KMS-11 (cell line): ENCODE measurements around the gene PTPRU.

Experiments
- H2AFZ ChIP-seq: fragments of 200-600 bp; sonication (generic); 2 replicates; pipeline ENCODE4 v1.6.1; 2016; ENCODE audit warnings: antibody characterized with exemption, mixed run types, low read depth
- H3K27ac ChIP-seq: fragments of 200-600 bp; sonication (generic); 2 replicates; pipeline ENCODE4 v1.6.1; 2016; ENCODE audit warnings: mild to moderate bottlenecking, mixed run types
- H3K27me3 ChIP-seq: fragments of 200-600 bp; sonication (generic); 2 replicates; pipeline ENCODE4 v1.6.1; 2017; ENCODE audit warnings: mild to moderate bottlenecking, low read depth, mixed run types, moderate library complexity; ENCODE audit not compliant: insufficient read depth
- H3K36me3 ChIP-seq: fragments of 200-600 bp; sonication (generic); 2 replicates; pipeline ENCODE4 v1.6.1; 2017; ENCODE audit warnings: mild to moderate bottlenecking, mixed run types; ENCODE audit not compliant: insufficient read depth
- H3K4me1 ChIP-seq: fragments of 200-600 bp; sonication (generic); 2 replicates; pipeline ENCODE4 v1.6.1; 2016; ENCODE audit warnings: mild to moderate bottlenecking, low read depth, mixed run types; ENCODE audit not compliant: poor library complexity, severe bottlenecking
- H3K4me2 ChIP-seq: fragments of 200-600 bp; sonication (generic); 2 replicates; pipeline ENCODE4 v1.7.0; 2016; ENCODE audit warnings: mild to moderate bottlenecking, mixed run types
- H3K4me3 ChIP-seq: fragments of 200-600 bp; sonication (generic); IDR thresholded peaks from 2 replicates; pipeline ENCODE4 v1.6.1; 2017; ENCODE audit warnings: low read depth, low read length, mixed read lengths; ENCODE audit not compliant: insufficient read depth
- H3K79me2 ChIP-seq: fragments of 200-600 bp; sonication (generic); 2 replicates; pipeline ENCODE4 v1.6.1; 2016; ENCODE audit warnings: low read depth, mixed run types; ENCODE audit not compliant: insufficient read depth
- H3K9ac ChIP-seq: fragments of 200-600 bp; sonication (generic); 2 replicates; pipeline ENCODE4 v1.6.1; 2016; ENCODE audit warnings: mild to moderate bottlenecking, mixed run types
- H4K20me1 ChIP-seq: fragments of 200-600 bp; sonication (generic); 2 replicates; pipeline ENCODE4 v1.6.1; 2016; ENCODE audit warnings: mild to moderate bottlenecking, mixed run types; ENCODE audit not compliant: insufficient read depth
- CTCF ChIP-seq: fragments of 200-600 bp; sonication (generic); conservative IDR thresholded peaks from 2 replicates; pipeline ENCODE4 v1.6.1; 2017; ENCODE audit warnings: low read depth, mild to moderate bottlenecking, antibody characterized with exemption, low read length, moderate library complexity, mixed read lengths

Gene PTPRU

GRCh38 chr1:29235955-29236711, at the start of gene PTPRU:
PTPRU (plus strand) TSS chr1:29236522; CDS start chr1:29236645, 123 bp downstream.
- Histone ChIP-seq H3K27me3 (peaks cover 32% of the 10 kb centered on the region), H2AFZ (peak within 1 kb of the TSS; percentile 98), H3K4me1 (peaks cover 10% of the 10 kb centered on the region), H4K20me1 (no peaks in the 10 kb centered on the region), H3K36me3 (no peaks in the 10 kb centered on the region), H3K79me2 (no peaks in the 10 kb centered on the region), H3K4me2 (peak within 1 kb of the TSS; percentile 79), H3K4me3 (no peak within 1 kb of the TSS), H3K27ac (no peak within 1 kb of the TSS), H3K9ac (no peak within 1 kb of the TSS)
- TF ChIP-seq CTCF = no peak; the same call in 1 of the 2 replicates

GRCh38 chr1:29186707-29187106, 49.6 kb upstream of the PTPRU start:
- Histone ChIP-seq H3K79me2 (no peaks in the 10 kb centered on the region), H3K27ac (no peak overlapping the region), H3K36me3 (no peaks in the 10 kb centered on the region), H3K4me2 (no peak overlapping the region), H3K4me1 (peaks cover 24% of the 10 kb centered on the region), H3K4me3 (no peak overlapping the region), H4K20me1 (no peaks in the 10 kb centered on the region), H3K27me3 (no peaks in the 10 kb centered on the region), H3K9ac (no peak overlapping the region), H2AFZ (no peak overlapping the region)
- TF ChIP-seq CTCF = no peak

- Histone ChIP-seq H3K27ac (no peak overlapping the region), H3K9ac (no peak overlapping the region), H3K36me3 (no peaks in the 10 kb centered on the region), H3K4me1 (no peaks in the 10 kb centered on the region), H2AFZ (no peak overlapping the region), H4K20me1 (no peaks in the 10 kb centered on the region), H3K79me2 (no peaks in the 10 kb centered on the region), H3K4me3 (no peak overlapping the region), H3K27me3 (no peaks in the 10 kb centered on the region), H3K4me2 (no peak overlapping the region)
- TF ChIP-seq CTCF = no peak
Observed at GRCh38 chr1:29190718-29191117, 45.6 kb upstream of the PTPRU start.

- Histone ChIP-seq H3K9ac (no peak overlapping the region), H3K27me3 (no peaks in the 10 kb centered on the region), H4K20me1 (no peaks in the 10 kb centered on the region), H3K36me3 (no peaks in the 10 kb centered on the region), H3K79me2 (no peaks in the 10 kb centered on the region), H3K4me3 (no peak overlapping the region), H3K4me2 (no peak overlapping the region), H3K27ac (no peak overlapping the region), H3K4me1 (peaks cover 9% of the 10 kb centered on the region), H2AFZ (no peak overlapping the region)
- TF ChIP-seq CTCF = no peak
Observed at GRCh38 chr1:29193879-29194455, 42.4 kb upstream of the PTPRU start.
